K562 (cell line): ENCODE data around the gene ACOT7. TPM values are rescaled to one million over a fixed set of nuclear protein-coding genes. Genes with fewer than 3 reads are reported as not detected.
A peak's percentile ranks its signal among the peaks of the same experiment; 100 is the strongest.

ENCODE experiments used
- CHD1 ChIP-seq: fragments of 200-600 bp; sonication (generic); IDR thresholded peaks from one replicate; pipeline ENCODE4 v1.6.1; 2012; ENCODE audit warnings: mild to moderate bottlenecking, moderate library complexity, low read length, inconsistent platforms
- FOXA3 ChIP-seq, 2 experiments: fragments of 450-650 bp in 1 of 2; sonication (generic) in 1 of 2; formaldehyde crosslinking; IDR thresholded peaks in 1 of 2; conservative IDR thresholded peaks in 1 of 2; 2 replicates each; pipeline versions ENCODE4 v1.4.0 to v1.8.0; 2020 to 2022; ENCODE audit warnings: mild to moderate bottlenecking in 2 of 2, missing genetic modification reagents in 1 of 2
- MEF2A ChIP-seq: IDR thresholded peaks from 2 replicates; pipeline ENCODE4 v1.6.1; 2011; ENCODE audit warnings: low read depth, mild to moderate bottlenecking, low read length, moderate library complexity; ENCODE audit not compliant: control insufficient read depth
- NBN ChIP-seq: fragments of 450-650 bp; IDR thresholded peaks from 2 replicates; pipeline ENCODE4 v1.6.1; 2016; ENCODE audit warnings: low read depth, mild to moderate bottlenecking
- POLR2AphosphoS5 ChIP-seq: IDR thresholded peaks from 2 replicates; pipeline ENCODE4 v1.6.1; 2011; ENCODE audit warnings: mild to moderate bottlenecking, low read depth, low read length, moderate library complexity; ENCODE audit not compliant: control insufficient read depth, insufficient read depth
- SIX5 ChIP-seq, 2 experiments: IDR thresholded peaks; 2 replicates each; pipeline ENCODE4 v1.6.1; 2011; ENCODE audit warnings: low read length in 2 of 2, borderline replicate concordance in 1 of 2, low read depth in 1 of 2, mild to moderate bottlenecking in 1 of 2, moderate library complexity in 1 of 2; ENCODE audit not compliant: insufficient read depth in 1 of 2
- TAF7 ChIP-seq: fragments of 450-650 bp; IDR thresholded peaks from 2 replicates; pipeline ENCODE4 v1.6.1; 2016; ENCODE audit warnings: missing genetic modification characterization, missing compliant biosample characterization
- ZBTB33 ChIP-seq: sonication (generic); formaldehyde crosslinking; IDR thresholded peaks from 2 replicates; pipeline ENCODE4 v1.8.1; 2023; ENCODE audit warnings: mild to moderate bottlenecking, missing genetic modification reagents
- ZNF518B ChIP-seq: fragments of 250-450 bp; sonication (Bioruptor Pico); IDR thresholded peaks from 2 replicates; pipeline ENCODE4 v1.5.0; 2021; ENCODE audit warnings: mild to moderate bottlenecking, moderate library complexity
- polyA plus RNA-seq, 8 experiments: library from polyadenylated mRNA; depleted of rRNA in 4 of 8; stranded (reverse) in 5 of 8; unstranded in 3 of 8; fragments of >200 nt; fragmentation: Nextera tagmentation in 2 of 8; fragmentation: Illumina TruSeq in 1 of 8; extraction: Ambion mirVana in 2 of 8; extraction: Trizol in 1 of 8; gene quantifications; 2 replicates each; pipeline versions ENCODE4 v1.2.1 to v1.2.3, GENCODE V29; 2011 to 2014; ENCODE audit warnings: inconsistent platforms in 1 of 8, missing spikeins in 1 of 8
- total RNA-seq, 7 experiments: library from RNA; depleted of rRNA in 6 of 7; stranded (reverse); fragments of >200 nt in 6 of 7; fragmentation: Illumina TruSeq in 2 of 7; extraction: Trizol in 2 of 7; gene quantifications; 2 replicates each; pipeline versions ENCODE4 v1.2.1 to v1.2.3, GENCODE V29; 2011 to 2021; ENCODE audit warnings: low replicate concordance in 1 of 7

The ACOT7 gene
- total and polyA plus RNA-seq, 9 of the 15 experiments (the other 6 are each of a cell fraction or from before 2014, with no cell fraction given), result 7.0 to 92.6 (median 37.2) TPM

GRCh38 chr1:6275826-6276782, 117.5 kb downstream of the ACOT7 start (continued):
- TF ChIP-seq ZNF518B (CRISPR knock-in tag), result no peak
- TF ChIP-seq FOXA3 (CRISPR knock-in tag; conservative IDR thresholded peaks at IDR 0.05 in 1 of 2, IDR thresholded peaks at IDR 0.05 in 1 of 2), result peak in 1 of 2 experiments; percentile 63; a peak in 1 of 4 replicates
- no peak for TF ChIP-seq TAF7 (tag)
- no peak for TF ChIP-seq SIX5 (IDR thresholded peaks at IDR 0.05; ENCODE audit: borderline replicate concordance in 1 of 2, insufficient read depth in 1 of 2, low read depth in 1 of 2, low read length in 2 of 2)
- no peak for TF ChIP-seq POLR2AphosphoS5
- TF ChIP-seq ZBTB33 (CRISPR knock-in tag), result peak; percentile 48; the same call in 1 of the 2 replicates
- peak; percentile 85 for TF ChIP-seq MEF2A
- no peak for TF ChIP-seq NBN
- no peak for TF ChIP-seq CHD1
